SJSA1 (cell line): ENCODE data around the gene CATSPER1. TPM values are rescaled to one million over a fixed set of nuclear protein-coding genes. Genes with fewer than 3 reads are reported as not detected.

ENCODE experiments used
- DNase-seq, 2 experiments: peaks; one replicate each; pipeline ENCODE4 v3.0.0-alpha.2; 2015 to 2020; ENCODE audit warnings: low spot score in 2 of 2, low read depth in 1 of 2
- H3K27ac ChIP-seq: fragments of 250-450 bp; sonication (Bioruptor Pico); 2 replicates; pipeline ENCODE4 v1.5.1; 2020; ENCODE audit warnings: mild to moderate bottlenecking, moderate library complexity
- H3K27me3 ChIP-seq: fragments of 250-450 bp; sonication (Bioruptor Pico); replicated peaks from 2 replicates; pipeline ENCODE4 v1.5.1; 2020; ENCODE audit warnings: mild to moderate bottlenecking, moderate library complexity
- H3K36me3 ChIP-seq: fragments of 250-450 bp; sonication (Bioruptor Pico); 2 replicates; pipeline ENCODE4 v1.5.1; 2020; ENCODE audit warnings: mild to moderate bottlenecking
- H3K4me1 ChIP-seq: fragments of 250-450 bp; sonication (Bioruptor Pico); replicated peaks from 2 replicates; pipeline ENCODE4 v1.6.1; 2021; ENCODE audit warnings: mild to moderate bottlenecking
- H3K4me3 ChIP-seq: fragments of 250-450 bp; sonication (Bioruptor Pico); 2 replicates; pipeline ENCODE4 v1.5.1; 2020; ENCODE audit warnings: mild to moderate bottlenecking
- H3K9me3 ChIP-seq: fragments of 250-450 bp; sonication (Bioruptor Pico); replicated peaks from 2 replicates; pipeline ENCODE4 v1.5.1; 2020; ENCODE audit warnings: mild to moderate bottlenecking
- total RNA-seq: library from RNA; depleted of rRNA; stranded (reverse); fragments of >200 nt; shearing (Covaris generic); gene quantifications from 2 replicates; pipeline ENCODE4 v1.2.3, GENCODE V29; 2014

The CATSPER1 gene
- total RNA-seq, 1 experiment from 2014 or later, result 1.4 TPM

GRCh38 chr11:66064571-66064970 is 38.3 kb upstream of the CATSPER1 start:
- H3K27me3 ChIP-seq, result no peaks in the 10 kb centered on the region
- peaks cover 100% of the 10 kb centered on the region for H3K36me3 ChIP-seq
- H3K4me1 ChIP-seq, result peaks cover 16% of the 10 kb centered on the region
- no peak overlapping the region for H3K4me3 ChIP-seq
- H3K9me3 ChIP-seq, result no peaks in the 10 kb centered on the region
- no peak for DNase-seq
- H3K27ac ChIP-seq, result no peak overlapping the region

- DNase-seq, result no peak
- H3K9me3 ChIP-seq, result no peaks in the 10 kb centered on the region
- H3K27ac ChIP-seq, result no peak overlapping the region
- H3K36me3 ChIP-seq, result peaks cover 100% of the 10 kb centered on the region
- H3K4me1 ChIP-seq, result peaks cover 10% of the 10 kb centered on the region
- H3K4me3 ChIP-seq, result no peak overlapping the region
- no peaks in the 10 kb centered on the region for H3K27me3 ChIP-seq
Observed at GRCh38 chr11:66063900-66064299, 37.6 kb upstream of the CATSPER1 start.

- no peaks in the 10 kb centered on the region for H3K4me1 ChIP-seq
- H3K4me3 ChIP-seq, result no peak overlapping the region
- DNase-seq, result no peak
- no peak overlapping the region for H3K27ac ChIP-seq
- H3K27me3 ChIP-seq, result no peaks in the 10 kb centered on the region
- no peaks in the 10 kb centered on the region for H3K9me3 ChIP-seq
- H3K36me3 ChIP-seq, result peaks cover 100% of the 10 kb centered on the region
Observed at GRCh38 chr11:66062408-66062807, 36.1 kb upstream of the CATSPER1 start.

- Histone ChIP-seq H3K36me3 (peaks cover 100% of the 10 kb centered on the region), H3K27ac (no peak overlapping the region), H3K4me3 (no peak overlapping the region), H3K4me1 (no peaks in the 10 kb centered on the region), H3K27me3 (no peaks in the 10 kb centered on the region), H3K9me3 (no peaks in the 10 kb centered on the region)
- no peak for DNase-seq
Observed at GRCh38 chr11:66061268-66061667, 35.0 kb upstream of the CATSPER1 start.

- no peak overlapping the region for H3K27ac ChIP-seq
- no peaks in the 10 kb centered on the region for H3K4me1 ChIP-seq
- no peaks in the 10 kb centered on the region for H3K9me3 ChIP-seq
- no peaks in the 10 kb centered on the region for H3K27me3 ChIP-seq
- no peak overlapping the region for H3K4me3 ChIP-seq
- DNase-seq, result no peak
- H3K36me3 ChIP-seq, result peaks cover 100% of the 10 kb centered on the region
Observed at GRCh38 chr11:66059966-66060680, 33.8 kb upstream of the CATSPER1 start.

- Histone ChIP-seq H3K36me3 (peaks cover 92% of the 10 kb centered on the region), H3K4me1 (peaks cover 8% of the 10 kb centered on the region), H3K27me3 (no peaks in the 10 kb centered on the region), H3K4me3 (no peak overlapping the region), H3K27ac (no peak overlapping the region), H3K9me3 (no peaks in the 10 kb centered on the region)
- no peak for DNase-seq
Observed at GRCh38 chr11:66056501-66056900, 30.2 kb upstream of the CATSPER1 start.

GRCh38 chr11:66055021-66055420 is 28.7 kb upstream of the CATSPER1 start:
- Histone ChIP-seq H3K9me3 (no peaks in the 10 kb centered on the region), H3K4me1 (peaks cover 14% of the 10 kb centered on the region), H3K4me3 (no peak overlapping the region), H3K27ac (no peak overlapping the region), H3K27me3 (no peaks in the 10 kb centered on the region), H3K36me3 (peaks cover 77% of the 10 kb centered on the region)
- no peak for DNase-seq

- Histone ChIP-seq H3K4me1 (peaks cover 14% of the 10 kb centered on the region), H3K4me3 (peak overlapping the region; percentile 71), H3K27ac (peak overlapping the region; percentile 48), H3K9me3 (no peaks in the 10 kb centered on the region), H3K36me3 (peaks cover 53% of the 10 kb centered on the region), H3K27me3 (no peaks in the 10 kb centered on the region)
- no peak for DNase-seq
Observed at GRCh38 chr11:66052664-66052982, 26.3 kb upstream of the CATSPER1 start.

GRCh38 chr11:66051766-66052663 is 25.7 kb upstream of the CATSPER1 start, which contains the start of gene SF3B2:
SF3B2 (plus strand) TSS chr11:66052364; CDS start chr11:66052385, 21 bp downstream.
- H3K4me1 ChIP-seq, result peaks cover 14% of the 10 kb centered on the region
- no peaks in the 10 kb centered on the region for H3K27me3 ChIP-seq
- peaks cover 47% of the 10 kb centered on the region for H3K36me3 ChIP-seq
- H3K27ac ChIP-seq, result peak within 1 kb of the TSS; percentile 48
- no peaks in the 10 kb centered on the region for H3K9me3 ChIP-seq
- H3K4me3 ChIP-seq, result peak within 1 kb of the TSS; percentile 71
- DNase-seq, result peak; percentile 99 to 100

- Histone ChIP-seq H3K9me3 (no peaks in the 10 kb centered on the region), H3K4me3 (peak overlapping the region; percentile 71), H3K27me3 (no peaks in the 10 kb centered on the region), H3K36me3 (peaks cover 40% of the 10 kb centered on the region), H3K4me1 (peaks cover 14% of the 10 kb centered on the region), H3K27ac (peak overlapping the region; percentile 20)
- no peak for DNase-seq
Observed at GRCh38 chr11:66051371-66051765, 25.1 kb upstream of the CATSPER1 start.

GRCh38 chr11:66050581-66051231 is 24.4 kb upstream of the CATSPER1 start:
- peaks cover 34% of the 10 kb centered on the region for H3K36me3 ChIP-seq
- H3K4me3 ChIP-seq, result no peak overlapping the region
- no peaks in the 10 kb centered on the region for H3K27me3 ChIP-seq
- no peak overlapping the region for H3K27ac ChIP-seq
- H3K9me3 ChIP-seq, result no peaks in the 10 kb centered on the region
- H3K4me1 ChIP-seq, result peaks cover 14% of the 10 kb centered on the region
- no peak for DNase-seq

GRCh38 chr11:66048547-66049323 is 22.5 kb upstream of the CATSPER1 start, which contains the start of gene GAL3ST3:
GAL3ST3 (minus strand) TSS chr11:66049161; CDS start chr11:66045415, 3,746 bp downstream.
- no peak within 1 kb of the TSS for H3K27ac ChIP-seq
- H3K4me1 ChIP-seq, result peaks cover 22% of the 10 kb centered on the region
- H3K36me3 ChIP-seq, result peaks cover 14% of the 10 kb centered on the region
- peaks cover 3% of the 10 kb centered on the region for H3K9me3 ChIP-seq
- H3K27me3 ChIP-seq, result no peaks in the 10 kb centered on the region
- no peak for DNase-seq
- H3K4me3 ChIP-seq, result no peak within 1 kb of the TSS
